ENCODE results near the gene ITM2B.

DNA sequence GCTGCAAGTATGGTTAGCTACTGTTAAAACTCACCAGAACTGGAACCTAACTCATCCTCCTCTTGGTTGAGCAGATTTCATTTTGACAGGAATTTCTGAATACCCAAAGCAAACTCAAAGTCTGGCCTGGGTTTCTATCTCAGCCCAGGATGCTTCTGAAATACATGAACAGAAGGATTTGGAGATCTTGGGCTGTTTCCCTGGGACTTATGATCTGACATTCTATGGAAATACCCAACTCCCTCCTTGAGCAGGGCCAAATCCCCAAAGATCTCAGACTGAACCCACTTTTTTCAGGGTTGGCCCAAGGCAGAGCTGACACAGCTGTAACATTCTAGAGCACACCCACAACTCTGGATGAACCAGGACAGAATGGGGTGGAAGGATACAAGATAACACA lies 1.1 kb upstream of the ITM2B start:
- TF ChIP-seq CEBPB (IDR thresholded peaks at IDR 0.05), result no peak
- TF ChIP-seq TAF1 (IDR thresholded peaks at IDR 0.05; ENCODE audit: low read depth), result no peak
- no peak for TF ChIP-seq RAD21 (IDR thresholded peaks at IDR 0.05; ENCODE audit: low read depth)
- TF ChIP-seq, protein P1, sequence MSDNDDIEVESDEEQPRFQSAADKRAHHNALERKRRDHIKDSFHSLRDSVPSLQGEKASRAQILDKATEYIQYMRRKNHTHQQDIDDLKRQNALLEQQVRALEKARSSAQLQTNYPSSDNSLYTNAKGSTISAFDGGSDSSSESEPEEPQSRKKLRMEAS (IDR thresholded peaks at IDR 0.05), result no peak
- no peak for TF ChIP-seq YY1 (IDR thresholded peaks at IDR 0.05; ENCODE audit: low read depth)
- TF ChIP-seq, protein P2, sequence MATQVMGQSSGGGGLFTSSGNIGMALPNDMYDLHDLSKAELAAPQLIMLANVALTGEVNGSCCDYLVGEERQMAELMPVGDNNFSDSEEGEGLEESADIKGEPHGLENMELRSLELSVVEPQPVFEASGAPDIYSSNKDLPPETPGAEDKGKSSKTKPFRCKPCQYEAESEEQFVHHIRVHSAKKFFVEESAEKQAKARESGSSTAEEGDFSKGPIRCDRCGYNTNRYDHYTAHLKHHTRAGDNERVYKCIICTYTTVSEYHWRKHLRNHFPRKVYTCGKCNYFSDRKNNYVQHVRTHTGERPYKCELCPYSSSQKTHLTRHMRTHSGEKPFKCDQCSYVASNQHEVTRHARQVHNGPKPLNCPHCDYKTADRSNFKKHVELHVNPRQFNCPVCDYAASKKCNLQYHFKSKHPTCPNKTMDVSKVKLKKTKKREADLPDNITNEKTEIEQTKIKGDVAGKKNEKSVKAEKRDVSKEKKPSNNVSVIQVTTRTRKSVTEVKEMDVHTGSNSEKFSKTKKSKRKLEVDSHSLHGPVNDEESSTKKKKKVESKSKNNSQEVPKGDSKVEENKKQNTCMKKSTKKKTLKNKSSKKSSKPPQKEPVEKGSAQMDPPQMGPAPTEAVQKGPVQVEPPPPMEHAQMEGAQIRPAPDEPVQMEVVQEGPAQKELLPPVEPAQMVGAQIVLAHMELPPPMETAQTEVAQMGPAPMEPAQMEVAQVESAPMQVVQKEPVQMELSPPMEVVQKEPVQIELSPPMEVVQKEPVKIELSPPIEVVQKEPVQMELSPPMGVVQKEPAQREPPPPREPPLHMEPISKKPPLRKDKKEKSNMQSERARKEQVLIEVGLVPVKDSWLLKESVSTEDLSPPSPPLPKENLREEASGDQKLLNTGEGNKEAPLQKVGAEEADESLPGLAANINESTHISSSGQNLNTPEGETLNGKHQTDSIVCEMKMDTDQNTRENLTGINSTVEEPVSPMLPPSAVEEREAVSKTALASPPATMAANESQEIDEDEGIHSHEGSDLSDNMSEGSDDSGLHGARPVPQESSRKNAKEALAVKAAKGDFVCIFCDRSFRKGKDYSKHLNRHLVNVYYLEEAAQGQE (IDR thresholded peaks at IDR 0.05; ENCODE audit: low read depth), result no peak
- no peak for TF ChIP-seq EP300 (IDR thresholded peaks at IDR 0.05; ENCODE audit: borderline replicate concordance)
- TF ChIP-seq CREB1 (IDR thresholded peaks at IDR 0.05; ENCODE audit: low read depth), result no peak
- TF ChIP-seq ZBTB7A (IDR thresholded peaks at IDR 0.05; ENCODE audit: low read depth), result no peak
- TF ChIP-seq TCF12 (IDR thresholded peaks at IDR 0.05; ENCODE audit: low read depth), result no peak
- no peak for TF ChIP-seq FOXM1 (IDR thresholded peaks at IDR 0.05; ENCODE audit: borderline replicate concordance, low read depth)
